ENCODE results near the gene ZFPM1.

DNA sequence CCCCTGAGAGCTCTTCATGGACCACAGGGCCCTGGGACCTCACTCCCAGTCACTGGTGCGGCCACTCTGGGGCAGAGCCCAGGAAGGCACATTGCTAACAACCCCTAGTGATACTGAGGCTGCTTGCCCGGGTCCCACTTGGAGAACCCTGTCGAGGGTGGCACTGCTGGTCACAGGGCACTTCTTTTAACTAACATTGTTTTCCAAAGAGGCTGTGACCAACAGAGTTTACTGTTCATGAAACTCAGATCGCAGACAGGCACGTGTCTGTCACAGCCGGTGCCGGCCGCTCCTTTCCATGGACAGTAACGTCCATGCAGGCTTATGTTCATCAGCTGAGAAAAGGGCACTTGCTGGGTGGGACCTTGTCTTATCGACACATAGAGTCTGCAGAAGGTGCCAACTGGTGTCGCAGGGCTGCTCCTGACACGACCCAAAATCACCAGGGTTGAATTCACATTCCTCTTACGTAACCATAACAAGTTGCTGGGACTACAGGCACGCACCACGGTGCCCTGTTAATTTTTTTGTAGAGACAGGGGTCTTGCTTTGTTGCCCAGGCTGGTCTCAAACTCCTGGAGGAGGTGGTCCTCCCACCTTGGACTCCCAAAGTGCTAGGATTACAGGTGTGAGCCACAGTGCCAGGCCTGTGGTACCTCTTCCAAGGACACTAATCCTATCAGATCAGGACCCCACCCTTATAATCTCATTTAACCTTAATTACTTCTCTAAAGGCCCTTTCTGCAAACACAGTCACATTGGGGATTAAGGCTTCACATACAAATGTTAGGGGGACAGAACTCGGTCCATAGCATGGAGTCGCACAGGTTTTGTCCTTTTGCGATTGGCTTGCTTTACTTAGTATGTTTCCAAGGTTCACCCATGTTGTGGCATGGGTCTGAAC lies 115.9 kb downstream of the ZFPM1 start:
- TF ChIP-seq CTCF (conservative IDR thresholded peaks at IDR 0.05; ENCODE audit: low read length) (no peak), EZH2phosphoT487 (IDR thresholded peaks at IDR 0.05; ENCODE audit: borderline replicate concordance, low read depth, low read length) (no peak)

Measured in OCI-LY7 (cell line).